Measurements from ENCODE around the gene RCAN1. TPM values are rescaled to one million over a fixed set of nuclear protein-coding genes. Genes with fewer than 3 reads are reported as not detected.

Gene RCAN1
- total and polyA plus RNA-seq, 2 of the 13 experiments (the other 11 are each of a cell fraction or from before 2014, with no cell fraction given): 9.4 to 34.1 TPM

- TF ChIP-seq ZNF275 (CRISPR knock-in tag; IDR thresholded peaks at IDR 0.05; ENCODE audit: borderline replicate concordance) (0 out of 2 replicates have a peak, but pooled peaks have one; percentile 53), PRDM10 (CRISPR knock-in tag; IDR thresholded peaks at IDR 0.05; ENCODE audit: low read depth) (0 out of 2 replicates have a peak, but pooled peaks have one; percentile 24), ZNF558 (CRISPR knock-in tag; IDR thresholded peaks at IDR 0.05; ENCODE audit: borderline replicate concordance) (no peak), NONO (IDR thresholded peaks at IDR 0.05) (no peak), NONO (CRISPR knock-in tag; conservative IDR thresholded peaks at IDR 0.05) (peak; percentile 64), FOXK1 (CRISPR knock-in tag; IDR thresholded peaks at IDR 0.05; ENCODE audit: borderline replicate concordance, low read depth) (peak; percentile 79; the same call in 1 of the 2 replicates), SP2 (CRISPR knock-in tag; IDR thresholded peaks at IDR 0.05) (peak; percentile 54; the same call in 1 of the 2 replicates), ZFP91 (CRISPR knock-in tag; IDR thresholded peaks at IDR 0.05; ENCODE audit: borderline replicate concordance) (peak; percentile 100), SP140L (CRISPR knock-in tag; IDR thresholded peaks at IDR 0.05; ENCODE audit: borderline replicate concordance) (no peak), HNF1B (CRISPR knock-in tag; IDR thresholded peaks at IDR 0.05) (peak; percentile 61; the same call in 1 of the 2 replicates), BHLHE40 (IDR thresholded peaks at IDR 0.05; ENCODE audit: low read length) (peak; percentile 46; the same call in 1 of the 2 replicates), TFE3 (CRISPR knock-in tag; IDR thresholded peaks at IDR 0.05) (peak; percentile 48; the same call in 1 of the 2 replicates), KDM2A (CRISPR knock-in tag; IDR thresholded peaks at IDR 0.05; ENCODE audit: borderline replicate concordance, low read depth) (peak; percentile 54; the same call in 1 of the 2 replicates), ATF3 (CRISPR knock-in tag; IDR thresholded peaks at IDR 0.05) (no peak), EEA1 (CRISPR knock-in tag; IDR thresholded peaks at IDR 0.05; ENCODE audit: borderline replicate concordance) (no peak), SPEN (CRISPR knock-in tag; IDR thresholded peaks at IDR 0.05; ENCODE audit: low read depth) (0 out of 2 replicates have a peak, but pooled peaks have one; percentile 22), ZNF766 (CRISPR knock-in tag; IDR thresholded peaks at IDR 0.05; ENCODE audit: borderline replicate concordance) (peak; percentile 62; the same call in 1 of the 2 replicates)
Measured at GRCh38 chr21:34614628-34615486, at the start of gene RCAN1 (continued).

Data from HepG2 (cell line).